Sigmoid colon (tissue), 7 donors: Measurements from ENCODE around the gene BRIP1. TPM values are rescaled to one million over a fixed set of nuclear protein-coding genes. Genes with fewer than 3 reads are reported as not detected.

Source experiments
- DNase-seq: peaks from one replicate; pipeline ENCODE4 v3.0.0-alpha.2; 2019
- H3K27ac ChIP-seq, 4 donors: fragments of 200-600 bp; sonication (generic); one replicate each; pipeline ENCODE4 v1.5.1; 2016 to 2019; ENCODE audit warnings: mild to moderate bottlenecking in 1 of 4
- H3K27me3 ChIP-seq, 3 donors: fragments of 200-600 bp; sonication (generic); one replicate each; pipeline ENCODE4 v1.5.1; 2019; ENCODE audit warnings: mild to moderate bottlenecking in 1 of 3
- H3K36me3 ChIP-seq, 4 donors: fragments of 200-600 bp; sonication (generic); one replicate each; pipeline ENCODE4 v1.5.1; 2016 to 2019
- H3K4me1 ChIP-seq, 4 donors: fragments of 200-600 bp; sonication (generic); one replicate each; pipeline ENCODE4 v1.5.1; 2017 to 2019
- H3K4me3 ChIP-seq, 4 donors: fragments of 200-600 bp; sonication (generic); one replicate each; pipeline ENCODE4 v1.5.1; 2017 to 2019; ENCODE audit warnings: mild to moderate bottlenecking in 2 of 4, moderate library complexity in 1 of 4
- H3K9me3 ChIP-seq, 4 donors: fragments of 200-600 bp in 3 of 4; sonication (generic) in 3 of 4; one replicate each; pipeline versions ENCODE4 v1.5.1 to v1.6.1; 2013 to 2019
- CTCF ChIP-seq, 4 experiments: fragments of 450-650 bp in 3 of 4; fragments of 200-600 bp in 1 of 4; IDR thresholded peaks; one replicate each; pipeline ENCODE4 v1.5.1; 2016 to 2019; ENCODE audit warnings: antibody characterized with exemption in 4 of 4, mild to moderate bottlenecking in 3 of 4, moderate library complexity in 2 of 4
- EP300 ChIP-seq, 4 donors: sonication (generic); formaldehyde crosslinking; IDR thresholded peaks; one replicate each; pipeline ENCODE4 v1.6.1; 2017; ENCODE audit warnings: antibody characterized with exemption in 4 of 4
- POLR2A ChIP-seq, 2 donors: fragments of 450-650 bp; IDR thresholded peaks; one replicate each; pipeline ENCODE4 v1.6.1; 2016; ENCODE audit warnings: antibody characterized with exemption in 2 of 2, mild to moderate bottlenecking in 2 of 2, moderate library complexity in 2 of 2
- POLR2AphosphoS5 ChIP-seq, 4 donors: sonication (generic); formaldehyde crosslinking; IDR thresholded peaks; one replicate each; pipeline ENCODE4 v1.6.1; 2017; ENCODE audit warnings: antibody characterized with exemption in 4 of 4
- WGBS, 2 donors: extraction: QIAGEN DNeasy Blood & Tissue Kit; methylation state at CpG; one replicate each; pipeline ENCODE4 v1.1.7; 2013; 5-methylcytosine and 5-hydroxymethylcytosine counted together
- intact Hi-C: fragments of 100-400 bp; cut with DNase I; formaldehyde crosslinking; loops from one replicate; pipeline ENCODE4 v1.15.1; 2023
- polyA plus RNA-seq, 3 donors: library from polyadenylated mRNA; stranded (reverse); fragments of 200-250 nt; gene quantifications; one replicate each; pipeline ENCODE4 v1.2.3, GENCODE V29; 2013
- total RNA-seq, 4 donors: library from RNA; depleted of rRNA; stranded (reverse); fragments of >200 nt; gene quantifications; one replicate each; pipeline ENCODE4 v1.1.0, GENCODE V29; 2016
- donor health status: healthy with polysubstance abuse.
- donor health status: Bipolar disorder and iron deficiency.
- donor health status: healthy.

The BRIP1 gene
- total and polyA plus RNA-seq, 7 donors: under 0.01 to 1.5 (median 0.41) TPM; not detected in 1

GRCh38 chr17:61658183-61658582, 205.1 kb downstream of the BRIP1 start:
- TF ChIP-seq POLR2A (IDR thresholded peaks at IDR 0.05) (no peak), EP300 (IDR thresholded peaks at IDR 0.05) (no peak), CTCF (IDR thresholded peaks at IDR 0.05) (no peak), POLR2AphosphoS5 (IDR thresholded peaks at IDR 0.05) (no peak)
- Histone ChIP-seq H3K4me3 (no peak overlapping the region), H3K9me3 (no peaks in the 10 kb centered on the region), H3K27me3 (no peaks in the 10 kb centered on the region), H3K4me1 (no peaks in the 10 kb centered on the region), H3K36me3 (no peaks in the 10 kb centered on the region), H3K27ac (no peak overlapping the region)
- 72 to 88% methylated on average over 2 of the region's 2 CpGs for WGBS, 2 donors
- intact Hi-C loops: no loop called here
- DNase-seq: no peak

DNA sequence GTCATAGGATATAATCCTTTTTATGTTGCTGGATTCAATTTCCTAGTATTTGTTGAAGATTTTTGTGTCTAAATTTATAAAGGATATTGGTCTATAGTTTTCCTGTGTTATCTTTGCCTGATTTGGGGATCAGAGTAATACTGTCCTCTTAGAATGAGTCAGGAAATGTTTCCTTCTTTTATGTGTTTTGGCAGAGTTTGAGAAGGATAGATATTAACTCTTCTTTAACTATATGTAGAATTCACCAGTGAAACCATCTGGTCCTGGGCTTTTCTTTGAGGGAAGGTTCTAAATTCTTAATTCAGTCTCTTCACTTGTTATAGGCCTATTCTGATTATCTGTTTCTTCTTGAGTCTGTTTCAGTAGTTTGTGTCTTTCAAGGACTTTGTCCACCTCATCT, 206.0 kb downstream of the BRIP1 start:
- intact Hi-C loops: no loop called here
- no peak overlapping the region for H3K27ac ChIP-seq
- no peaks in the 10 kb centered on the region for H3K36me3 ChIP-seq
- H3K4me1 ChIP-seq: no peaks in the 10 kb centered on the region
- peaks cover 0 to 2% (median 0%) of the 10 kb centered on the region in 4 donors for H3K9me3 ChIP-seq
- no peak overlapping the region for H3K4me3 ChIP-seq
- TF ChIP-seq EP300 (IDR thresholded peaks at IDR 0.05) (no peak), CTCF (IDR thresholded peaks at IDR 0.05) (no peak), POLR2A (IDR thresholded peaks at IDR 0.05) (no peak), POLR2AphosphoS5 (IDR thresholded peaks at IDR 0.05) (no peak)
- H3K27me3 ChIP-seq: no peaks in the 10 kb centered on the region
- DNase-seq: no peak

GRCh38 chr17:61656721-61657217, 206.6 kb downstream of the BRIP1 start:
- H3K36me3 ChIP-seq: no peaks in the 10 kb centered on the region
- intact Hi-C loops: no loop called here
- 86 to 95% methylated on average over 1 of the region's 1 CpG for WGBS, 2 donors
- H3K4me3 ChIP-seq: no peak overlapping the region
- no peak overlapping the region for H3K27ac ChIP-seq
- DNase-seq: no peak
- no peaks in the 10 kb centered on the region for H3K27me3 ChIP-seq
- no peaks in the 10 kb centered on the region for H3K4me1 ChIP-seq
- peaks cover 0 to 4% (median 0%) of the 10 kb centered on the region in 4 donors for H3K9me3 ChIP-seq
- TF ChIP-seq EP300 (IDR thresholded peaks at IDR 0.05) (no peak), POLR2A (IDR thresholded peaks at IDR 0.05) (no peak), POLR2AphosphoS5 (IDR thresholded peaks at IDR 0.05) (no peak), CTCF (IDR thresholded peaks at IDR 0.05) (no peak)

GRCh38 chr17:61650749-61651148, 212.6 kb downstream of the BRIP1 start:
- intact Hi-C loops: no loop called here
- H3K27me3 ChIP-seq: no peaks in the 10 kb centered on the region

More at GRCh38 chr17:61650749-61651148, 212.6 kb downstream of the BRIP1 start:
- no peaks in the 10 kb centered on the region for H3K36me3 ChIP-seq
- WGBS, 2 donors: 86 to 95% methylated on average over 2 of the region's 2 CpGs
- H3K9me3 ChIP-seq: peaks cover 0 to 4% (median 2%) of the 10 kb centered on the region in 4 donors
- no peak overlapping the region for H3K27ac ChIP-seq
- no peak for DNase-seq
- no peak overlapping the region for H3K4me3 ChIP-seq
- H3K4me1 ChIP-seq: no peaks in the 10 kb centered on the region
- TF ChIP-seq POLR2A (IDR thresholded peaks at IDR 0.05) (no peak), POLR2AphosphoS5 (IDR thresholded peaks at IDR 0.05) (no peak), CTCF (IDR thresholded peaks at IDR 0.05) (no peak), EP300 (IDR thresholded peaks at IDR 0.05) (no peak)
